Measurements from ENCODE around the gene AEN.

- TF ChIP-seq CTCF (IDR thresholded peaks at IDR 0.05) (no peak), POLR2A (IDR thresholded peaks at IDR 0.05) (no peak)
Observed at GRCh38 chr15:88580532-88580931, 40.6 kb upstream of the AEN start.
